ENCODE measurements around the gene BEST2.
"Not testable (repeated sequence)": the region's sequence is repeated elsewhere in the genome, so short reads cannot be mapped to it uniquely, and the experiment has no call there.

Gene BEST2

GRCh38 chr19:12789098-12789903 is 37.7 kb downstream of the BEST2 start:
- DNase-seq, result no peak

- DNase-seq, result peak; percentile 86
Measured at GRCh38 chr19:12789904-12790619, 38.5 kb downstream of the BEST2 start.

- DNase-seq, result no peak
Measured at GRCh38 chr19:12790628-12791344, 39.2 kb downstream of the BEST2 start.

GRCh38 chr19:12791345-12792050 is 39.9 kb downstream of the BEST2 start, which contains the start of gene JUNB:
Gene JUNB (plus strand): TSS chr19:12791486. CDS start chr19:12791772, 286 bp downstream.
- DNase-seq, result peak; percentile 96

- peak; percentile 71 for DNase-seq
Measured at GRCh38 chr19:12792051-12792852, 40.7 kb downstream of the BEST2 start.

- no peak for DNase-seq
Measured at GRCh38 chr19:12792853-12793289, 41.3 kb downstream of the BEST2 start.

- peak; percentile 93 for DNase-seq
Measured at GRCh38 chr19:12793290-12794195, 42.0 kb downstream of the BEST2 start.

- DNase-seq, result no peak
Measured at GRCh38 chr19:12794196-12794941, 42.8 kb downstream of the BEST2 start.

GRCh38 chr19:12794971-12795381 is 43.4 kb downstream of the BEST2 start:
- DNase-seq, result no peak

- DNase-seq, result peak; percentile 66
Measured at GRCh38 chr19:12796146-12797071, 44.8 kb downstream of the BEST2 start.

GRCh38 chr19:12797141-12797587 is 45.6 kb downstream of the BEST2 start:
- no peak for DNase-seq

GRCh38 chr19:12797607-12798006 is 46.0 kb downstream of the BEST2 start:
- not testable (repeated sequence) for DNase-seq

GRCh38 chr19:12799742-12800465 is 48.3 kb downstream of the BEST2 start:
- no peak for DNase-seq

GRCh38 chr19:12800466-12800770 is 48.8 kb downstream of the BEST2 start:
- no peak for DNase-seq

- no peak for DNase-seq
Measured at GRCh38 chr19:12800923-12801465, 49.4 kb downstream of the BEST2 start.

GRCh38 chr19:12801466-12802266 is 50.1 kb downstream of the BEST2 start, which contains the start of the genes PRDX2 and THSD8:
Gene PRDX2 (minus strand): TSS chr19:12801800. CDS start chr19:12801261, 539 bp downstream.
Gene THSD8 (plus strand): TSS chr19:12802069. CDS start chr19:12802072, 3 bp downstream.
- peak; percentile 75 for DNase-seq

All from stimulated activated CD4-positive, alpha-beta T cell treated with anti-CD3 and anti-CD28 coated beads, Interleukin-12 subunit alpha, Interleukin-12 subunit beta, amount 100 ng/mL, for 4 hours (primary cell).